ENCODE results near the gene GP5.

GP5 gene, protein sequence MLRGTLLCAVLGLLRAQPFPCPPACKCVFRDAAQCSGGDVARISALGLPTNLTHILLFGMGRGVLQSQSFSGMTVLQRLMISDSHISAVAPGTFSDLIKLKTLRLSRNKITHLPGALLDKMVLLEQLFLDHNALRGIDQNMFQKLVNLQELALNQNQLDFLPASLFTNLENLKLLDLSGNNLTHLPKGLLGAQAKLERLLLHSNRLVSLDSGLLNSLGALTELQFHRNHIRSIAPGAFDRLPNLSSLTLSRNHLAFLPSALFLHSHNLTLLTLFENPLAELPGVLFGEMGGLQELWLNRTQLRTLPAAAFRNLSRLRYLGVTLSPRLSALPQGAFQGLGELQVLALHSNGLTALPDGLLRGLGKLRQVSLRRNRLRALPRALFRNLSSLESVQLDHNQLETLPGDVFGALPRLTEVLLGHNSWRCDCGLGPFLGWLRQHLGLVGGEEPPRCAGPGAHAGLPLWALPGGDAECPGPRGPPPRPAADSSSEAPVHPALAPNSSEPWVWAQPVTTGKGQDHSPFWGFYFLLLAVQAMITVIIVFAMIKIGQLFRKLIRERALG

DNA sequence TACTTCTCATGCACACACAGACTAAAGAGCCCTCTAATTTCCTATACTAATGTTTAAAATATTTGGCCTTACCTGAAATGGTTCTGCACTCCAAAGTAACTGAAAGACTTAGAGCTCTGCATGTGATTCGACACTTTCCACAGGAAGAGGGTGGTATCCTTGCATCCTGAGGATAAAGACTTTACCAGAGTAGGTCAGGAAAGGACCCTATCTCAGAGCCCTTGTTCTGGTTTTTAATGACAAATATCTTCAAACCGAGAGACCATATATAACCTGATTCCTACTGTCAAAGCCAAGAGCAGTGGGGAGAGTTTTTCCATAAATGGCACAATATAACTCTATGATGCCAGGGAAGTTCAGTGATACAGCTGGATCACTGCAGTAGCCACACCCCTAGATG is at the start of gene GP5:
Gene GP5, minus strand, starts transcription at position 101 of the 400 bp plus-strand sequence. CDS start 984 bp downstream, outside the sequence.
- no peak for DNase-seq (ENCODE audit: low read depth)

DNA sequence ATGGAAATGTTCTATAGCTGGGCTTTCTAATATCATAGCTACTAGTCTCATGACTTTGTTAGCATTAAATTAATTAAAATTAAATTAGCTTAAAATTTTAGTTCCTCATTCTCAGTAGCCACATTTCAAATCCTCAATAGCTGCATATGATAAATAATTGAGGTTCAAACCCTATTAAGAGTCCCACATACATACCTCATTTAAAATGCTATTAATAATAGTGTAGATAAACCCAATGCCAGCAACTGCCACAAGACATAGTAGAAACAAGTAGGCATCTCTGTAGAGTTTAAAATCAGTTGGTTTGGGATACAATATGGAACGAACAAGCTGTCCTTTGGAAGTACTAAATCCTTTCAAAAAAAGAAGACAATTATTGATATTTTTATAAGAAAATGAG is 48.6 kb upstream of the GP5 start:
- no peak for DNase-seq (ENCODE audit: low read depth)

DNA sequence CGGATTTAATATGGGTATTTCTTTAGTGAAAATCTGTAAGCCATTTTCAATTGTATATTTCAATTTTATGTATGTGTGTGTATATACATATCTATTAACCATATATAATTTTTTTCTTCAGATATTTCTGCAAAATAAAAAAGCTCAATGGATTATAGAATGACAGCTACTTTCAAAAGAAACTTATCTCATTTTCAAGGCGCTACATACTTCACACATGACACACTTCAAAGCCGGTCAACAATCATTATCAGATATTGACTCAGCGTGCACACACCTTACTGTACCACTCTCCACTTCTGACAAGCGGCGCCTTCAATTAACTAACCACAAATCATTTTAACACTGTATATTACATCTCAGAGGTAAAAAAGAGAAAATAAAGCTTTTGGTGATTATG is 48.1 kb upstream of the GP5 start:
- no peak for DNase-seq (ENCODE audit: low read depth)

DNA sequence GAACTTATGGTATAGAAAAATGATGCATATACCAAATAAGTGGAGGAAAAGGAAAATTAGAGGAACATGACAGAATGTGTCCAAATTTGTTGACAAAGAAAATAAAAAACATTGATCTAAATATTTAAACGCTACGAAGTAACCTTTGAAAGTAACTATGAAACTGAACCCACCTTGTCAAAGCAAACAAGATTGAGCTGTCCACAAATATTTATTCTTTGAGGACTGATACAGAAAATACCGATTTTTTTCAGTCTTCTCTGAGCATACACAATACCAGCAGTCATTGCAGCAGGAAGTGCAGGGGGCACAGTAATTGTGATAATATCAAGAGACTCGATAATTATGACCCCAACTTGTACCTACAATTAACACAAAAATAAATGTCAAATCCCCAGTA is 47.7 kb upstream of the GP5 start:
- DNase-seq (ENCODE audit: low read depth) = no peak

DNA sequence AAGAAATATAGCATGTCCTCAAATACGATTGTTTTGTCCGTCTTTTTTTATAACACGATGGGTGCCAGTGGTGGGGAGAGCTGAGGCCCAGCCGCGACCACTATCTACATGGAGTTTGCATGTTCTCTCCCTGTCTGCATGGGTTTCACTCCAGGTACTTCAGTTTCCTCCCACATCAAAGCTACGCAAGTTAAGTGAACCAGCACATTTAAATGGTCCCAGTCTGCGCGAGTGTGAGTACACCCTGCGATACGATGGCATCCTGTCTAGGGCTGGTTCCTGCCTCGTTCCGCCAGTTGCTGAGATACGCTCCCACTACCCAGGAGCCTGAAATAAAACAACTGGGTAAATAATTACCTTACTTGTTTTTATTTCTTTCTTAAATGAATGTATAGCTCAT is 47.1 kb upstream of the GP5 start:
- no peak for DNase-seq (ENCODE audit: low read depth)

DNA sequence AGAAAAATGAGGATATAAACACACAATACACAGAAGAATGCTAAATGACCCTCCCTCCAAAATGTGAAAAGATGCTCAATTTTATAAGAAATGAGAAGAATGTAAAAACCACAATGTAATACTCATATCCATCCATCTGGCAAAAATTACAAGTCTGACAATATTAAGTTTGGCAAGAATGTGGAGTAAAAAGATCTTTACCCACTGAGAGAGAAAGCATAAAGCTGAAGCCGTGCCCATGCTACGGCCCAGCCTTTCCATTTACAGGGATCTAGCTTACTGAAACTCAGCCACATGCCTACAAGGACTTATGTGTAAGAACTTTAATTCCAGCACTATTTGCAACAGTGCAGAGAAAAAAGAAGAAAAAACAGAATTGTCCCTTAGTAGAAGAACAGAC is 44.8 kb upstream of the GP5 start:
- DNase-seq (ENCODE audit: low read depth) = no peak

DNA sequence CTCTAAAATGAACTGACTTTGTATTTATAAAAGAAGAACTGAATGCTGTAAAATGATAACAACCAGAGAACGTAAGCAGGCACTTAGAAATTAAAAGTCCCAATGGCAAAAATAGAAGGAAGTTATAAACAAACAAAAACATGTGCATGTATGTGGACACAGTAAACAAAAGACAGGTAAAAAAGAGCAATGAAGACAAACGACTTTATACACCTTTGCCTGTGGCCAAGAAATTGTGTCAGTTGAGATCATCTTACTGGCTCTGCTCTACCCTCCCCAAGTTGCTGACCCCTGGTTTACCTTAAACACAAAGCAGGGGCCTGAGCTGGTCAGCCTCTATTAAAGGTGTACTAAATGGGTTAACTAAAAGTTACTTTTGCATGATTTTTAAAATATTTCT is 41.7 kb upstream of the GP5 start:
- no peak for DNase-seq (ENCODE audit: low read depth)

DNA sequence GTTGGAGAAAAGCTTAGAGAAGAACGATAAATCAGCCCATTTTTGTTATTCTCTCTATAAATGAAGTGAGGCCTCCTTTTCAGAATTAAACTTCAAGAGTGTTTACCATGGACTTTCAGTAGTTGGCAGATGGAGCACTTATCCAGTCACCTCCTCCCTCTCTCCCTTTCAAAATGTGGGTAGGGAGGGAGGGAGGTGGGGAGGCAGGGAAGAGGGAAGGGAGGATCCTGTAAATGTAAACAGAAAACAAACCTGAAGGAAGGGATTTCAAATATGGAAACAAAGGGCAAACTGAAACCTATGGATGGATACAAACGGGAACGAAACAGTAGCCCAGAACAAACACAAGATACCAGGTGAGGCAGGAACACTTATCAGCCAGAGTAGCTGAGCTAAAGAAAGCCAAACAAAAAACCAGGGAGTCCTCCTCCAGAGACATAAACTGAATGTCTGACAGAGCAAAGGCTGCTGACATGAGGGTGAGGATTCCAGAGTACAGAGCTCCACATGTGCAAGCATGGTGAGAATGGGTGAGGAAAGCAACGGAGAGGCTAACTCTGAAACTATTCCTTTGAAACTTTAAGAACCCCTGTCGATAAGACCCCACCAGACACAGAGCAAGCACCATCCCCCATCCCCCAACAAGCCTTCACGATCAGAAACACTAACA is 41.0 kb upstream of the GP5 start:
- DNase-seq (ENCODE audit: low read depth) = no peak

DNA sequence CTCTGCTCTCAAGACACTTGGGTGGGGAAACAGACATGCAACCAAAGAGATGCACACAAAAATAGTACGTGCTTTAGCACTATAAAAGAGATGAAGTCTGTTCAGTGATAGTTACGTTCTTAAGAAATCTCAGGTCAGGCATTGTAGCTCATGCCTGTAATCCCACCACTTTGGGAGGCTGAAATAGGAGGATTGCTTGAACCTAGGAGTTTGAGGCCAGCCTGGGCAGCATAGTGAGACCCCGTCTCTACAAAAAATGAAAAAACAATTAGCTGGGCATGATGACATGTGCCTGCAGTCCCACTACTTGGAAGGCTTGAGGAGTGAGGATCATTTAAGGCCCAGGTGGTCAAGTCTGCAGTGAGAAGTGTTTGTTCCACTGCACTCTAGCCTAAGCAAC is 35.4 kb upstream of the GP5 start:
- no peak for DNase-seq (ENCODE audit: low read depth)

DNA sequence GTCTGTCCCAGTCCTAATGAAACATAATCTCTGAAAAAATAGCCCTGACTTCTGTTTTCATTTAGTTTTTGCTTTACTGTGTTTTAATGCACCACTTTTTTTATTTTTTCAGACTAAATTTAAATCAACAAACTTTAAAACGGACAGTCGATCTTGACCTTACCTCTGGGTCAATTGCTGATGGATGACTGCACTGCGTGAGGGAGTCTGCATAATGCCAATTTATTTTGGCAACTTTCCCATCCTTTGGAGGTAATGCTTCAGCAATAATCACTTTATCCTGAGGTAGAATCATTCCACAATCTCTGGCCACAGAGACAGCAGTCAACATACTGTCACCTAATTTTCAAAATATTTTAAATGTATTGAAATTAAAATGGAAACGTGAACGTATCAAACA is 32.5 kb upstream of the GP5 start:
- DNase-seq (ENCODE audit: low read depth) = no peak

DNA sequence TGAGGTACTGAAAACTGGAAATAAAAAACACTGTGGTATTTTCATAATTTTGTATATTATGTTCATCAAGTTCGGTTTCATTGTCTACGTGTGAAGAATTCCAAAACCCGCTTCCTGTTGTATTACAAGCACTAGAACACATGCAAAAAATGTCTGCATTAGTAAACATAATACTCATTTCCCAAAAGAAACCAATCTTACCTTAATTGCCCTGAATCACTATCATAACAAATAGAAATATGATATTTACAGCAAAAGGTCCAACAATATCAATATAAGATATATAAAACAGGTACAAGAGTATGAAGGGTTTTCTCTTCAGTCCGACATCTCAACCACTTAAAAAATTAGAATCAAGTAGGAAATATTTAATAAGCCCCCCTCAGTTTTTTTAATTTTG is 26.3 kb upstream of the GP5 start:
- DNase-seq (ENCODE audit: low read depth) = no peak

DNA sequence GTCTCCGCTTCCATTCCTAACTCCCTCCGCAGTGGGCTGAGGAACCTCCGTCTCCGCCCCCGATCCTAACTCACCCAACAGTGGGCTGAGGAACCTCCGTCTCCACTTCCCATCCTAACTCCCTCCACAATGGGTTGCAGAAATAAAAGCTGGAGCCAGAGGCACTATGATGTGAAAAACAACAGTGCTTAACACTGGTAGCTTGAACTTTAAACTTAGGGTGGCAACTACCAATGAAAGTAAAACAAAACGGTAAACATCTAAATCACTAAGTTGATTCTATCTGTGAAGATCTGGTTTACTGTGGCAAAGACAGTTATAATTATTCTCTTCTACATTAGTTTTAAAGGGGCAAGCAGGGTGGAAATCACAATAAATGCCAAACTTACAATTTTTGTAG is 25.9 kb upstream of the GP5 start:
- no peak for DNase-seq (ENCODE audit: low read depth)

DNA sequence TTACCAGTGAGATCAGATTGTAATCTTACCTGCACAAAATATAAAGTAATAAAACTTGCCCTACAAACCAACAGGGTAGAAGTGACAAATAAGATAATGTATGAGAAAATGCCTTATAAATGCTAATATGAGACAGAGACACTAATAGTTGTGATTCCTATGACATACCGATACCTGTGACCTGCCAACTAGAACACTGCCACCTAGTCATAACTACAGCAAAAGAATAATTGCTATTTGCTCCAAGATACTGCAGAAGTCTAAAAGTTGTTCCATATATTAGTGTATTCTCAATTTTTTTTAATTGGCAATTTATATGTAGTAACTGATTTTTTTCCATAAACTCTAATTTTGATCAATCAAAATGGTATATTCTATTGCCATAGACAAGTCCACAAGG is 25.3 kb upstream of the GP5 start:
- no peak for DNase-seq (ENCODE audit: low read depth)

DNA sequence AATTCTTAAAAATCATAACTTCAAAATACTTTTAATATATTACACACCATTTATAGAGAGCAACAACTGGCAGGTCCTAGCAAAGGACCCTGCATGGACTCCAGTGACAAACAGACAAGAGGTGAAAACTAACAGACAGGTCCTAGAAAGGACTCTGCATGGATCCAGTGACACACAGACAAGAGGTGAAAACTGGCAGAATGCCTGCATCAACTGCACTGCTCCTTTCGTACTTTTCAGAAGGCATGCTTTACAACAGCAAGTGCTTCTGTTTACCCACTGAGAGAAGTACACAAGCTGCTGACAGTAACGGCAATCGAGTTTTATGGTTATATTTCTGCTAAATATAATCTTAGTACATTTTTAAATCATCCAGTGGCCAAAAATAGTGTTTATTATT is 24.3 kb upstream of the GP5 start:
- DNase-seq (ENCODE audit: low read depth) = no peak

DNA sequence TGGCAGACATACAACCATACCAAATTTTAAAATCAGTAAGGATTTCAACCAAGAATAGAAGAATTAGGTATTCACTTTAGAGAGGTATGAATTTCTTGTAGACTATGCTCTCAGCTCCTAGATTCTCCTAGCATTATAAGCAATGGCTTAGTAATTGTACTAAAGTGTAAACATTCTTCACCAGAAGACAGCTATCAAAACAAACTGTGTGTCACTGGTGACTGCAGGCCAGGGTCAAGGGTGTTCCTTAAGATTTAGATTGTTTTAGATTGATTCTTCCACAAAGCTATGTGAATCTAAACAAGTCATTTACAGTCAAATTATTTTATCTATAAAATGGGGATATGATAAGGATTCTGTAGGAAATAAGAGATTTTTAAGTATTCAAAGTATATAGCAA is 23.1 kb upstream of the GP5 start:
- no peak for DNase-seq (ENCODE audit: low read depth)

DNA sequence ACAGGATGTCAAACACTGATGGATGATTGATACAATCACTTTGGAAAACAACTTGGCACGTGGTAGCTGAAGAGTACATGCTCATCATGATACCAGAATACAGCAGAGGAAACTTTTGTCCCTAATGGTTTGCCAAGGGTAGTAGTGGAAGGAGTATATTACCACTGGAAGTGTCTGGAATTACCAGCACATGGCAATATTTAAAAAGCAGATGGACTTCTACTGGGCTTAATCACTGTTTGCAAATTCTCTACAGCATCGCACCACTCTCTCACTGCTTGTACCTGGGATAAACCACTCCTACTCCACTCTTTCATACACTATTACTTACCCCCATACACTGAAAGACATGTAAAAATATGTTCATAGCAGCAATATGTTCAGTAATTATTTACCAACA is 19.6 kb upstream of the GP5 start:
- DNase-seq (ENCODE audit: low read depth) = no peak

DNA sequence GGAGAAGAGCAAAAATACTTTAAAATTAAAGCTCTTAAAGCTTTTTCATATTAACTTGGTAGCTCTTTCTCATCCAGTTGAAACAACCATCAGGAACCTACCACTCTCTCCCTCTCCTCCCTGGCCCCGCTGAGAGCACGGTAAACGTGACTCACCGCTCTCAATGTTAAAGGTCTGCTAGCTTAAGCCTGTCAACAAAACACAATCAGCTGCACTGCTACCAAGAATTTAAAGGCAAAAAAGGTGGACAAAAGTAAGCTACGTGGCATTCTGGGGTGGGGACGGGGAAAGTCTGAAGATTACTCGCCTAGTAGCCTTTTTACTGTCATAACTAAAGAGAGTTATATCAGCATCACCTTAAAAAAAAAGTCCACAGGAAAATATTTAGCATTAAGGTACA is 8.4 kb upstream of the GP5 start:
- DNase-seq (ENCODE audit: low read depth) = no peak

DNA sequence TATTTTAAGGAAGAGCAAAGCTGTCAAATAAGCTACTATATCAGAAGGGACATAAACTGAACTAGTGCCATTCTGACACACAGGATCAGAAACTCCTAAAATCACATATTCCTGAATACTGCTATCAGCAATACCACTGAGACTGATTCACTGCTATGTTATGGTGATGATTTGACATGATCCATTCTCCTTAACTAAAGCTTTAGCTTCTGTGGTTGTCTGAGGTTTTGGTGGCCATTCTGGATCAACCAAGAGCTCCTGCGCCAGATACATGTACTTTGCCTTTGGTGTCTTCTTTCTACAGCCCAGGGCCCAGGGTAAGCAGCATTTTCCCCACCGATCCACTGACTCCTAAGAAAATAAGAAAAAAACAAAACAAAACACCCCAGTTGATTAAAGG is 6.7 kb upstream of the GP5 start:
- no peak for DNase-seq (ENCODE audit: low read depth)

DNA sequence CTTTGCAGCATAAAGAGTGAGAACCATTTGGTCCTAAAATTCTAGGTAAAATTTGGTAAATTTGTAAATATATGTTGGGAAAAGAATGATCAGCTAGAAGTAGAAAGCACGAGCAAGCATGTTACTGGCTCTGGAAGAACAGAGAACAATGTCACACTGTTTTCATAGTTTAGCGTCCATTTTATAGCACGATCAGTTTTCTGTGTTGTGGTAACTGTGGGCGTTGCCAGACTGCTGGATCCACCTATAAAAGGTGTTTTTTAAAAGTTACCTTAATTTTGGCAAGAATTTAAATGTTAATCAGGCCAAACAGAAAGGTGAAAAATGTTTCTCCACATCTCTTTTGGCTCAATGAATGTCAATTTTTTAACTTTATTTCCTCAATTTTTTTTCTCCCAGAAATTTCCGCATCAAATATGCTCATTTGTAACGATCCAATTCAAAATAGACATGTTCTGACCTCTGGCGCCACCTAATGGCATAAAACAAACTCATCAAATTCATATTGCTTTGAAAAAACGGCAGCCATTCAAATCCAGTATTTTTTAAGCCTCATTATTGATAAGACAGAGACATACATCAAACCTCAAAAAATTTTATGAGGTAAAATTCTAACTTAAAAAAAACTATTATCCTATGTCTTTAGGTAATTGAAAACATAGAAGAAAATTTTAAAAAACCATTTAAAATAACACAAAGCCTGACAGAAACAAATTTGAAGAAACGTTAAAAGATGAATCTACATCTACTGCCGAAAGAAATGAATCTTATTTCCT is 5.5 kb upstream of the GP5 start:
- peak; percentile 32 for DNase-seq (ENCODE audit: low read depth)

DNA sequence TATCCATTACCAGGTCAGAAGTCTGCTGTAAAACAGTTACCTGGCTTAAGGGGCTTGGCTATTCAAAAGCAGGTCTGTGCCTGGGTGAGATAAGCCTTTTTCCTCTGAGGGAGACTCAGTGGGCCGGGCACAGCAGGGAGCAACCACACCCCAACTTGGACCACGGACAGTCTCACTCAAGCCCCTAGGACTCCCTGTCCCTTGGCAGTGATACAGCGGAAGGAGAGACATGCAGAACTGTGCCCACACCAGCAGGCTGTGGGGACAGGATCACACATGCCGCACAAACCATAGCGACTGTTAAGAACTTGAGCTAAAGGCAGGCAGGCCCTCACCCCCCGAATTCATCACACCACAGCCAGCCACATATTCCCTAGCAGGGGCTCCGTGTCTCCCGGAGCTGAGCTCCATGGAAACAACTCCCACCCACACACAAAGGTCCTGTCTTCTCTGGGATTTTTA is 2.8 kb upstream of the GP5 start:
- DNase-seq (ENCODE audit: low read depth) = no peak

DNA sequence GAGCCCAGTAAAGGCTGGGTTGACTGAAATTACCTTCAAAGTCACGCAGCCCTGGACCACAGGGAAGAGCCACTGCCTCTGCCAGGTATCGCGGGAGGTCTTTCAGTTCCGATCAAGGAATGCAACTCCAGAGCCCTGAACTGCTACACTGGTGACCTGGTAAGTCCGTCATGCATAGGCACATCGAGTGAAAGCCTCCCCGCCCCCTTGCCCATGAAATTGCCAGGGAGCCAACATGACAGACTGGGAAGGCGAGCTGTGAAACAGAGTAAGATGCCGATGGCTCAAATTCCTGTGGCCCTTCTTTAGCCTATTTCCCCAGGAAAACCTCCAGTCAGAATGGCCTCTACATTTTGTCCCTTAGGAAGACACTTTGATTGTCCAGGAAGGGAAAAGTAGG is 2.3 kb upstream of the GP5 start:
- no peak for DNase-seq (ENCODE audit: low read depth)

DNA sequence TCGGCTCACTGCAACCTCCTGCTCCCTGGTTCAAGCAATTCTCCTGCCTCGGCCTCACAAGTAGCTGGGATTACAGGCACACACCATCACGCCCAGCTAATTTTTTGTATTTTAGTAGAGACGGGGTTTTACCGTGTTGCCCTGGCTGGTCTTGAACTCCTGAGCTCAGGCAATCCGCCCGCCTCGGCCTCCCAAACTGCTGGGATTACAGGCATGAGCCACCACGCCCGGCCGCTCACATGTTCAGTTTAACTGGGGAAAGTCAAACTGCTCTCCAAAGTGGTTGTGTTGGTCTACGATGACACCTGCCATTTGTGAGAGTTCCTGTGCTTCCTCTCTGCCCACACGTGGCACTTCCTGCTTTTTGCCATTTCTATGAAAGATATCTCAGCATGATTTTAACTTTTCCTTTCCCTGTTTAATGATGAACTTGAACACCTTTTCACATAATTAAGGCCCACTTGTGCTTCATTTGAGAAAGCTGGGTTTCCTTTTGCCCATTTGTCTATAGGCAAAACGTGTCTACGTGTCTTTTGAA is 877 bp upstream of the GP5 start:
- no peak for DNase-seq (ENCODE audit: low read depth)
